CD8-positive, alpha-beta memory T cell (primary cell): ENCODE measurements around the gene OPA3. TPM values are rescaled to one million over a fixed set of nuclear protein-coding genes. Genes with fewer than 3 reads are reported as not detected.

Experiments
- CTCF ChIA-PET: fragments of 350-600 bp; sonication (Branson Sonifier 250); formaldehyde crosslinking; loops from one replicate; lab custom pipeline; 2021; ENCODE audit warnings: antibody characterized with exemption; lab: Charles Lee
- POLR2A ChIA-PET: fragments of 350-600 bp; sonication (Branson Sonifier 250); formaldehyde crosslinking; loops from one replicate; lab custom pipeline; 2021; ENCODE audit warnings: antibody characterized with exemption; lab: Charles Lee
- DNase-seq, 5 donors: peaks; one replicate each; pipeline versions ENCODE4 v3.0.0 to v3.0.0-alpha.2; 2020 to 2022; ENCODE audit warnings: mixed read lengths in 1 of 5
- H3K27ac ChIP-seq: one replicate; pipeline ENCODE4 v1.7.0; 2013; ENCODE audit warnings: low read depth, mild to moderate bottlenecking, low read length, moderate library complexity
- H3K27me3 ChIP-seq: 2 replicates; pipeline ENCODE4 v1.7.0; 2013; ENCODE audit warnings: low read length, mild to moderate bottlenecking; ENCODE audit not compliant: insufficient read depth, poor library complexity, severe bottlenecking
- H3K36me3 ChIP-seq: 2 replicates; pipeline ENCODE4 v1.7.0; 2013; ENCODE audit warnings: mild to moderate bottlenecking, low read length, moderate library complexity; ENCODE audit not compliant: insufficient read depth
- H3K4me1 ChIP-seq: 2 replicates; pipeline ENCODE4 v1.7.0; 2013; ENCODE audit warnings: mild to moderate bottlenecking, low read length, moderate library complexity; ENCODE audit not compliant: insufficient read depth
- H3K4me3 ChIP-seq: 2 replicates; pipeline ENCODE4 v1.7.0; 2013; ENCODE audit warnings: mild to moderate bottlenecking, low read length
- H3K9me3 ChIP-seq: 2 replicates; pipeline ENCODE4 v1.7.0; 2013; ENCODE audit warnings: mild to moderate bottlenecking, low read length
- H3K27ac Mint-ChIP-seq, 8 donors: one replicate each; pipeline ENCODE4 v1.8.0; 2020 to 2021; ENCODE audit warnings: mixed read lengths in 8 of 8, mild to moderate bottlenecking in 6 of 8, inconsistent platforms in 3 of 8, moderate library complexity in 3 of 8
- H3K27me3 Mint-ChIP-seq, 2 donors: one replicate each; pipeline ENCODE4 v1.8.0; 2020 to 2021; ENCODE audit warnings: mixed read lengths in 2 of 2, mild to moderate bottlenecking in 1 of 2, moderate library complexity in 1 of 2
- H3K36me3 Mint-ChIP-seq, 3 donors: one replicate each; pipeline ENCODE4 v1.8.0; 2020 to 2021; ENCODE audit warnings: mixed read lengths in 3 of 3, inconsistent platforms in 1 of 3, mild to moderate bottlenecking in 1 of 3
- H3K4me1 Mint-ChIP-seq, 3 donors: one replicate each; pipeline ENCODE4 v1.8.0; 2020 to 2021; ENCODE audit warnings: mixed read lengths in 3 of 3, inconsistent platforms in 1 of 3, mild to moderate bottlenecking in 1 of 3
- H3K4me3 Mint-ChIP-seq, 7 donors: one replicate each; pipeline ENCODE4 v1.8.0; 2020 to 2021; ENCODE audit warnings: mixed read lengths in 7 of 7, mild to moderate bottlenecking in 6 of 7, moderate library complexity in 4 of 7, inconsistent platforms in 2 of 7
- H3K9me3 Mint-ChIP-seq, 5 donors: one replicate each; pipeline ENCODE4 v1.8.0; 2020 to 2022; ENCODE audit warnings: mixed read lengths in 5 of 5, mild to moderate bottlenecking in 3 of 5, moderate library complexity in 2 of 5, inconsistent platforms in 1 of 5
- polyA plus RNA-seq: library from polyadenylated mRNA; unstranded; fragments of 300-500 nt; fragmentation: Illumina TruSeq; gene quantifications from one replicate; pipeline ENCODE4 v1.2.3, GENCODE V29; 2021
- total RNA-seq, 2 experiments: library from RNA; stranded (reverse); gene quantifications; one replicate each; pipeline ENCODE4 v1.2.3, GENCODE V29; 2021

OPA3 gene
- total and polyA plus RNA-seq, 3 experiments from 2014 or later, result 14.2 to 18.1 (median 17.5) TPM

DNA sequence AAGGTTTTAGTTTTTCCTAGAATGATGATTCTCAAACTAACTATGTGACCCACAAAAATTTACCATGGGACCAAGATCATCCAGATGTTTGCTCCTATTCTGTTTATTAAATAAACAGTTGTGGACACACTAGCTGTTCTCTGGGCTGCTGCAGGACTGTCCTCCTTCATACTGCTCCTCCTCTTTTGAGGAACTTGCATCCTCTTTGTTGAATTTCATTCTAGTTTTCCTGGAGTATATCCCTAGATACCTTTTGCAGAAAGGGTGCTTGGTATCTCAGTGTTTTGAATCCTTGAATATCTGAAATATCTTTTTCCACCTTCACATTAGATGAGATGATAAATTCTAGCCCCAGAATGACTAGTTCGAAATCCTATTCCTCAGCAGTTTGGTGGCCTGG lies 53.3 kb downstream of the OPA3 start:
- H3K4me1 Mint-ChIP-seq, result peaks cover 10 to 18% (median 13%) of the 10 kb centered on the region in 3 donors
- H3K4me3 Mint-ChIP-seq, result no peak overlapping the region
- Histone ChIP-seq H3K27ac (no peak overlapping the region), H3K4me1 (peaks cover 4% of the 10 kb centered on the region), H3K9me3 (no peaks in the 10 kb centered on the region), H3K36me3 (no peaks in the 10 kb centered on the region), H3K4me3 (no peak overlapping the region), H3K27me3 (no peaks in the 10 kb centered on the region)
- ChIA-PET CTCF (no interaction called here), POLR2A (no interaction called here)
- H3K27ac Mint-ChIP-seq, result no peak overlapping the region
- H3K27me3 Mint-ChIP-seq, result peaks cover 0 to 4% of the 10 kb centered on the region in 2 donors
- H3K9me3 Mint-ChIP-seq, result peaks cover 0 to 5% (median 0%) of the 10 kb centered on the region in 5 donors
- peaks cover 4 to 14% (median 5%) of the 10 kb centered on the region in 3 donors for H3K36me3 Mint-ChIP-seq
- no peak for DNase-seq

- no peak overlapping the region for H3K4me3 ChIP-seq
- no peaks in the 10 kb centered on the region for H3K27me3 ChIP-seq
- Mint-ChIP-seq H3K27ac (peak overlapping the region in 1 of 8 donors; percentile 33), H3K36me3 (peaks cover 4 to 31% (median 5%) of the 10 kb centered on the region in 3 donors), H3K4me1 (peaks cover 10 to 18% (median 13%) of the 10 kb centered on the region in 3 donors), H3K9me3 (peaks cover 0 to 5% (median 0%) of the 10 kb centered on the region in 5 donors), H3K27me3 (peaks cover 0 to 4% of the 10 kb centered on the region in 2 donors), H3K4me3 (no peak overlapping the region)
- ChIA-PET POLR2A (no interaction called here), CTCF (no interaction called here)
- peaks cover 7% of the 10 kb centered on the region for H3K36me3 ChIP-seq
- no peaks in the 10 kb centered on the region for H3K9me3 ChIP-seq
- H3K4me1 ChIP-seq, result peaks cover 4% of the 10 kb centered on the region
- no peak overlapping the region for H3K27ac ChIP-seq
- no peak for DNase-seq
These were observed 55.2 kb downstream of the OPA3 start for GRCh38 chr19:45529420-45529785.

GRCh38 chr19:45528744-45529419 lies 55.7 kb downstream of the OPA3 start:
- H3K9me3 Mint-ChIP-seq, result peaks cover 0 to 5% (median 0%) of the 10 kb centered on the region in 5 donors
- ChIA-PET CTCF (interaction anchor here (0.5 kb wide), 1 partner anchor 545 kb away, joined by 3 read pairs; no protein-coding TSS in a partner anchor), POLR2A (no interaction called here)
- peaks cover 6 to 36% (median 6%) of the 10 kb centered on the region in 3 donors for H3K36me3 Mint-ChIP-seq
- H3K9me3 ChIP-seq, result no peaks in the 10 kb centered on the region
- H3K27ac Mint-ChIP-seq, result peak overlapping the region in 1 of 8 donors; percentile 33
- peaks cover 11 to 19% (median 14%) of the 10 kb centered on the region in 3 donors for H3K4me1 Mint-ChIP-seq
- no peak overlapping the region for H3K27ac ChIP-seq
- H3K36me3 ChIP-seq, result peaks cover 11% of the 10 kb centered on the region
- peaks cover 0 to 4% of the 10 kb centered on the region in 2 donors for H3K27me3 Mint-ChIP-seq
- no peak overlapping the region for H3K4me3 Mint-ChIP-seq
- peak in 1 of 5 donors; percentile 43 for DNase-seq
- H3K4me1 ChIP-seq, result peaks cover 4% of the 10 kb centered on the region
- H3K27me3 ChIP-seq, result no peaks in the 10 kb centered on the region
- H3K4me3 ChIP-seq, result no peak overlapping the region

GRCh38 chr19:45528149-45528743 lies 56.4 kb downstream of the OPA3 start:
- DNase-seq, result no peak
- Histone ChIP-seq H3K9me3 (no peaks in the 10 kb centered on the region), H3K36me3 (peaks cover 15% of the 10 kb centered on the region), H3K4me1 (peaks cover 8% of the 10 kb centered on the region), H3K27ac (no peak overlapping the region), H3K27me3 (no peaks in the 10 kb centered on the region), H3K4me3 (no peak overlapping the region)
- H3K9me3 Mint-ChIP-seq, result peaks cover 0 to 5% (median 0%) of the 10 kb centered on the region in 5 donors
- H3K4me1 Mint-ChIP-seq, result peaks cover 17 to 25% (median 19%) of the 10 kb centered on the region in 3 donors
- peak overlapping the region in 2 of 7 donors; percentile 1 to 63 for H3K4me3 Mint-ChIP-seq
- POLR2A ChIA-PET, result interaction anchor here (0.5 to 0.6 kb wide), 2 partner anchors 31 to 134 kb away, joined by 3 read pairs; no protein-coding TSS in a partner anchor
- peaks cover 0 to 4% of the 10 kb centered on the region in 2 donors for H3K27me3 Mint-ChIP-seq
- H3K27ac Mint-ChIP-seq, result peak overlapping the region in 2 of 8 donors; percentile 23 to 47
- CTCF ChIA-PET, result no interaction called here
- H3K36me3 Mint-ChIP-seq, result peaks cover 9 to 42% (median 10%) of the 10 kb centered on the region in 3 donors

GRCh38 chr19:45527731-45528130 lies 56.9 kb downstream of the OPA3 start:
- Mint-ChIP-seq H3K27ac (peak overlapping the region in 2 of 8 donors; percentile 41 to 71), H3K36me3 (peaks cover 9 to 44% (median 10%) of the 10 kb centered on the region in 3 donors), H3K4me1 (peaks cover 17 to 25% (median 19%) of the 10 kb centered on the region in 3 donors), H3K9me3 (peaks cover 0 to 5% (median 0%) of the 10 kb centered on the region in 5 donors), H3K27me3 (peaks cover 0 to 4% of the 10 kb centered on the region in 2 donors), H3K4me3 (no peak overlapping the region)
- H3K36me3 ChIP-seq, result peaks cover 16% of the 10 kb centered on the region
- H3K27ac ChIP-seq, result no peak overlapping the region
- peaks cover 9% of the 10 kb centered on the region for H3K4me1 ChIP-seq
- no peaks in the 10 kb centered on the region for H3K27me3 ChIP-seq
- H3K9me3 ChIP-seq, result no peaks in the 10 kb centered on the region
- peak in 1 of 5 donors; percentile 48 for DNase-seq
- ChIA-PET CTCF (interaction anchor here (0.8 kb wide), 1 partner anchor 110 kb away, joined by 3 read pairs; no protein-coding TSS in a partner anchor), POLR2A (interaction anchor here (0.5 to 0.6 kb wide), 2 partner anchors 30 to 134 kb away, joined by 3 read pairs; no protein-coding TSS in a partner anchor)
- no peak overlapping the region for H3K4me3 ChIP-seq

DNA sequence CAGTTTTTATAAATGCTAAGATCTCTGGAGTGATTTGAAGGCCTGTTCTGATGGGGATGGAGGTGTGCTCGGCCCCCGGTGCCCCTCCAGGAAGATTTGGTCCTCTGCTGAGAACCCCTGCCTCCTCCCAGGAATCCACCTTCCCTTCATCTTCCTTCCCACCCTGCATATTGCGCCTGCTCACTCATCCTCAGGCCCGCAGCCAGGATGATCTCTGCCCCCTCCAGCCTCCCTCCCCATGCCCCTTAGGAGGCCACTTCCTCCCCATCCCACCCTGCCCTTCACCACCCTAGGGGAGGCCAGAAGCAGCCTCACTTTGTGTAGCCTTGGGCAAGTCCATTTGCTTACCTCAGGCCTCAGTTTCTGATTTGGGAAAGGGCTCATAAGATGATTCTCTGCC lies 57.6 kb downstream of the OPA3 start:
- Mint-ChIP-seq H3K36me3 (peaks cover 9 to 49% (median 10%) of the 10 kb centered on the region in 3 donors), H3K9me3 (peaks cover 0 to 5% (median 0%) of the 10 kb centered on the region in 5 donors), H3K27ac (peak overlapping the region in 3 of 8 donors; percentile 6 to 54 (median 12)), H3K27me3 (peaks cover 0 to 4% of the 10 kb centered on the region in 2 donors), H3K4me3 (no peak overlapping the region), H3K4me1 (peaks cover 17 to 25% (median 19%) of the 10 kb centered on the region in 3 donors)
- POLR2A ChIA-PET, result interaction anchor here (0.6 kb wide), 1 partner anchor 114 kb away, joined by 4 read pairs; no protein-coding TSS in a partner anchor
- CTCF ChIA-PET, result interaction anchor here (0.8 kb wide), 1 partner anchor 111 kb away, joined by 3 read pairs; no protein-coding TSS in a partner anchor
- H3K27ac ChIP-seq, result no peak overlapping the region
- H3K9me3 ChIP-seq, result no peaks in the 10 kb centered on the region
- H3K27me3 ChIP-seq, result no peaks in the 10 kb centered on the region
- H3K36me3 ChIP-seq, result peaks cover 16% of the 10 kb centered on the region
- no peak overlapping the region for H3K4me3 ChIP-seq
- peaks cover 9% of the 10 kb centered on the region for H3K4me1 ChIP-seq
- peak in 1 of 5 donors; percentile 19 for DNase-seq

GRCh38 chr19:45526143-45526542 lies 58.5 kb downstream of the OPA3 start:
- no peaks in the 10 kb centered on the region for H3K27me3 ChIP-seq
- no peak overlapping the region for H3K4me3 ChIP-seq
- no peak overlapping the region for H3K27ac Mint-ChIP-seq
- H3K27me3 Mint-ChIP-seq, result no peaks in the 10 kb centered on the region
- H3K9me3 Mint-ChIP-seq, result no peaks in the 10 kb centered on the region
- H3K4me1 Mint-ChIP-seq, result peaks cover 17 to 25% (median 19%) of the 10 kb centered on the region in 3 donors
- no peak overlapping the region for H3K27ac ChIP-seq
- peak overlapping the region in 1 of 7 donors; percentile 44 for H3K4me3 Mint-ChIP-seq
- H3K4me1 ChIP-seq, result peaks cover 9% of the 10 kb centered on the region
- POLR2A ChIA-PET, result interaction anchor here (0.8 kb wide), 1 partner anchor 18 kb away, joined by 3 read pairs; no protein-coding TSS in a partner anchor
- H3K36me3 Mint-ChIP-seq, result peaks cover 5 to 57% (median 9%) of the 10 kb centered on the region in 3 donors
- peaks cover 16% of the 10 kb centered on the region for H3K36me3 ChIP-seq
- CTCF ChIA-PET, result interaction anchor here (0.9 to 1.0 kb wide), 2 partner anchors 11 to 27 kb away, joined by 3 to 4 read pairs; no protein-coding TSS in a partner anchor
- no peaks in the 10 kb centered on the region for H3K9me3 ChIP-seq
- no peak for DNase-seq
